Measurements from ENCODE around the gene UNC79.

DNA sequence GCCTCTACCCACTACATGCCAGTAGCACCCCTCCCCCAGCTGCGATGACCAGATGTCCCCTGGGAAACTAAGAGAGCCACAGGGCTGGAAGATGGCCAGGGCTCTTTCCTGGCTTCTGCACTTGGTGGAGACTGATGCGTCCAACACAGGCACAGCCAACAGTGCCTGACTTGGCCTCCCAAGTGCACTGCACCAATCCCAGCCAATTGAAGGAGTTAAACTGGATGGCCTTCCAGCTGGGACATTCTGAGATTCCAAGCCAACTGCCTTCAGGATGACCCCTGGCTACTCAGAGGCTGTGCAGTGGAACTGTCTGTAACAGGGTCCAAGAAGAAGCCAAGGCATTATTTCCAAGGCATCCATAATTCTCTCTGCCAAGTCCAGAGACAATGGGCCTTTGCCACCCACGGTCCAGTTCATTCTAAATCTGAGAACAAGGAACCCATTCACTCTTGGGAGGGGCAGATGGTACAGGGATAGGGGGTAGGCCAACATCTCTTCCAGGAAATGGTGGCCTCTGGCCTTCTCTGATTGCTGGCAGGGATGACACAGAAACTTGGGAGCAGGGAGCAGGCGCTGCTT is 322.3 kb downstream of the UNC79 start:
- no peak for TF ChIP-seq POLR2A (IDR thresholded peaks at IDR 0.05)
- no peak for TF ChIP-seq CTCF (IDR thresholded peaks at IDR 0.05)

All from transverse colon (tissue), 3 donors.